Tibial nerve (tissue), 4 donors: ENCODE data around the gene MICALL2.

ENCODE experiments used
- CTCF ChIP-seq, 5 experiments: fragments of 200-600 bp in 3 of 5; fragments of 450-650 bp in 2 of 5; sonication (generic) in 3 of 5; IDR thresholded peaks; one replicate each; pipeline ENCODE4 v1.5.1; 2016 to 2019; ENCODE audit warnings: antibody characterized with exemption in 5 of 5, mild to moderate bottlenecking in 3 of 5, moderate library complexity in 2 of 5
- EP300 ChIP-seq, 2 donors: sonication (generic); formaldehyde crosslinking; IDR thresholded peaks; one replicate each; pipeline ENCODE4 v1.6.1; 2017; ENCODE audit warnings: antibody characterized with exemption in 2 of 2, mild to moderate bottlenecking in 1 of 2

DNA sequence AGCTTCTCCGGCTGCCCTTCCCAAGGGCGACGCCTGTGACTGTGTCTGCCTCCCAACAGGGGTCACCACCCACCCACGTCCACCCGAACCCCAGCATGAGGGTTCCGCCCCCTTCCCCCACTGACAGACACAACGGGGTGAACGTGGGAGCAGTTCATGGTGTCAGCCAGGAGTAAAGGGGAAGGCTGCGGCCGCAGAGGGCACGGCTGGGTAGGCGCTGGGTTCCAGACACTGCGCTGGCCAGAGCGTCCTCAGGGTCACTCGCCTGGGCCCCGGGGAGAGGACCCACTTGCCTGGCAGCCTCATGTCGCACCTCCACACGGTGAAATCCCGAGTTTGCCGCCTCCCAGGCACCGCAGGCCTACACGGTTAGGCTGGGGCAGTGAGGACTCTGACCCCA lies 23.8 kb upstream of the MICALL2 start:
- TF ChIP-seq CTCF (IDR thresholded peaks at IDR 0.05) (no peak), EP300 (IDR thresholded peaks at IDR 0.05) (no peak)
